IPS-15b (cell line): ENCODE data around the gene SYVN1.
A peak's percentile ranks its signal among the peaks of the same experiment; 100 is the strongest.

ENCODE experiments used
- H3K27me3 ChIP-seq: one replicate; pipeline ENCODE4 v1.6.1; 2013; ENCODE audit warnings: low read length; ENCODE audit not compliant: control insufficient read depth, insufficient read depth
- H3K36me3 ChIP-seq: one replicate; pipeline ENCODE4 v1.6.1; 2013; ENCODE audit warnings: low read length; ENCODE audit not compliant: control insufficient read depth, insufficient read depth
- H3K4me1 ChIP-seq: one replicate; pipeline ENCODE4 v1.6.1; 2013; ENCODE audit warnings: mild to moderate bottlenecking, low read length; ENCODE audit not compliant: control insufficient read depth, insufficient read depth
- H3K4me3 ChIP-seq: one replicate; pipeline ENCODE4 v1.5.1; 2013; ENCODE audit warnings: low read depth, low read length
- H3K9ac ChIP-seq: one replicate; pipeline ENCODE4 v1.6.1; 2013; ENCODE audit warnings: low read depth, mild to moderate bottlenecking, low read length
- H3K9me3 ChIP-seq: one replicate; pipeline ENCODE4 v1.6.1; 2013; ENCODE audit warnings: mild to moderate bottlenecking, low read length; ENCODE audit not compliant: control insufficient read depth, insufficient read depth

The SYVN1 gene

GRCh38 chr11:65103476-65103875 lies 30.8 kb downstream of the SYVN1 start:
- Histone ChIP-seq H3K9me3 (no peaks in the 10 kb centered on the region), H3K27me3 (no peaks in the 10 kb centered on the region), H3K9ac (no peak overlapping the region), H3K4me1 (no peaks in the 10 kb centered on the region), H3K4me3 (no peak overlapping the region), H3K36me3 (peaks cover 6% of the 10 kb centered on the region)

DNA sequence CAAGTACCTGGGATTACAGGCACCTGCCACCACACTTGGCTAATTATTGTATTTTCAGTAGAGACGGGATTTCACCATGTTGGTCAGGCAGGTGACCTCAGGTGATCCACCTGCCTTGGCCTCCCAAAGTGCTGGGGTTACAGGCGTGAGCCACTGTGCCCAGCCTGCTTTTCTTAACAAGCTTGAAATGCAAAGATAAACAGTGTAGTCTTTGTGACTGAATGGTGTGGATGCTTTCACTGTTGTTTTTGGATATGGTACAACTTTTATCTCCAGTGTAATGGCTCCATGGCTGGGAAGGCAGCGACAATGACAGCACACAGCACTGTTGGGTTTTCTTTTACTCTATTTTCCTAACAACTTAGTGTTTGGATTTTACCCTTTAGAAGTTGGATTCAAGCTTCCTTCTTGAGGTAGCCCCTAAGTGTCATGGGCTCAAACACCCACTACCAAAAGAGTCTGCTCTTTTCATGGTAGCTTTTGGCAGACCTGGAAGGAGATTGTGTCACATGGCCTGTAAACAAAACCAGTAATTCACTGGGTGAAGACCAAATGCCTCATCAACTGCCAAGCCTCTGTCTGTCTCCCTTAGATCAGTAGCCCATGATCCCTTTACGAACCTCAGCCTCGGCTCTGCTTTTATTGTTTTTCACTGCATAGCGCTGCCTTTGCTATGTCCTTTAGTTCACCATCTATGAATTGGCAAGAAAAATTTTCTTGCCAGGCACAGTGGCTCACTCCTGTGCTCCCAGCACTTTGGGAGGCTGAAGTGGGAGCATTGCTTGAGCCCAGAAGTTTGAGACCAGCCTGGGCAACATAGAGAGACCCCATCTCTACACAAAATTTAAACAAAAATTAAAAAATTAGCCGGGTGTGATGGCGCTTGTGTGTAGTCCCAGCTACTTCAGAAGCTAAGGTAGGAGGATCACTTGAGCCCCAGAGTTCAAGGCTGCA lies 31.9 kb downstream of the SYVN1 start:
- no peaks in the 10 kb centered on the region for H3K27me3 ChIP-seq
- no peak overlapping the region for H3K9ac ChIP-seq
- H3K4me1 ChIP-seq, result no peaks in the 10 kb centered on the region
- no peaks in the 10 kb centered on the region for H3K9me3 ChIP-seq
- H3K36me3 ChIP-seq, result peaks cover under 1% of the 10 kb centered on the region
- H3K4me3 ChIP-seq, result no peak overlapping the region

DNA sequence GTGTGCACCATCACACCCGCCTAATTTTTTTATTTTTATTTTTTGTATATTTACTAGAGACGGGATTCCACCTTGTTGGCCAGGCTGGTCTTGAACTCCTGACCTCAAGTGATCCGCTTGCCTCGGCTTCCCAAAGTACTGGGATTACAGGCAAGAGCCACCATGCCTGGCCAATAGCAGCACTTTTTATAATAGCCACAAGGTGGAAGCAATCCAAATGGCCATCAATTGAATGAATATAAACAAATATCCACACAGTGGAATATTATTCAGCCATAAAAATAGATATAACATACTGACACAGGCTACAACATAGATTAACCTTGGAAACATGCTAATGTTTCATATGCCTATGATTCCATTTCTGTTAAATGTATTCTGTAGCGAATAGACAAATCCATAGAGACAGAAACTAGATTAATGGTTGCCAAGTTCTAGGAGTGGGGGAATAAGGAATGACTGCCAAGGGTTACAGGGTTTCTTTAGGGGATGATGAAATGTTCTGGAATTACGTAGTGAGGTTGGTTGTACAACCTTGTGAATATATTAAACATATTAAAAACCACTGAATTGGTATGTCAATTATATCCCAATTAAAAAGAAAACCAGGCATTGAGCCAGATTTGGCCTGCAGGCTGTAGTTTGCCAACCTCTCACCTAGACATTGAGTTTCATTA lies 33.5 kb downstream of the SYVN1 start:
- Histone ChIP-seq H3K27me3 (no peaks in the 10 kb centered on the region), H3K36me3 (no peaks in the 10 kb centered on the region), H3K9ac (no peak overlapping the region), H3K4me3 (no peak overlapping the region), H3K9me3 (no peaks in the 10 kb centered on the region), H3K4me1 (peaks cover 3% of the 10 kb centered on the region)

DNA sequence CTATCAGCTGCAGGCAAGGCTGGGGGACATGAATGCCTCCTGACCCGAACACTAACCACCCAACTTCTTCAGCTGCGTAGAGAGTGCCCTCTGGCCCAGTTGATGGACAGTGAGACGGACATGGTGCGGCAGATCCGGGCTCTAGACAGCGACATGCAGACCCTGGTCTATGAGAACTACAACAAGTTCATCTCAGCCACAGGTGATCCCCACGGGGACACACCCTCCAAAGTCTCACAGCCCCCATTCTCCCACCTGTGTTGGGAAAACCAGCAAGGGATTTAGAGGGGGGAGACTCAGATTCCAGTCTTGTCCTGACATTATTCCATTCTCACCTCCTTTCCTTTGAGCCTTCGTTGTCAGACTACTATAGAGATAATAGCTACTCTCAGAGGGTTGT lies 37.4 kb downstream of the SYVN1 start:
- peaks cover 3% of the 10 kb centered on the region for H3K4me1 ChIP-seq
- no peaks in the 10 kb centered on the region for H3K36me3 ChIP-seq
- no peaks in the 10 kb centered on the region for H3K9me3 ChIP-seq
- H3K27me3 ChIP-seq, result no peaks in the 10 kb centered on the region
- H3K9ac ChIP-seq, result no peak overlapping the region
- peak overlapping the region; percentile 82 for H3K4me3 ChIP-seq

- H3K9me3 ChIP-seq, result no peaks in the 10 kb centered on the region
- peaks cover 3% of the 10 kb centered on the region for H3K4me1 ChIP-seq
- no peaks in the 10 kb centered on the region for H3K27me3 ChIP-seq
- peak within 1 kb of the TSS; percentile 76 for H3K9ac ChIP-seq
- peak within 1 kb of the TSS; percentile 82 for H3K4me3 ChIP-seq
- H3K36me3 ChIP-seq, result no peaks in the 10 kb centered on the region
Observed at GRCh38 chr11:65095974-65096806, 38.1 kb downstream of the SYVN1 start, which contains the start of gene VPS51. TSS of gene VPS51 (plus strand) at chr11:65096214. CDS start at chr11:65096251, 37 bp downstream.

DNA sequence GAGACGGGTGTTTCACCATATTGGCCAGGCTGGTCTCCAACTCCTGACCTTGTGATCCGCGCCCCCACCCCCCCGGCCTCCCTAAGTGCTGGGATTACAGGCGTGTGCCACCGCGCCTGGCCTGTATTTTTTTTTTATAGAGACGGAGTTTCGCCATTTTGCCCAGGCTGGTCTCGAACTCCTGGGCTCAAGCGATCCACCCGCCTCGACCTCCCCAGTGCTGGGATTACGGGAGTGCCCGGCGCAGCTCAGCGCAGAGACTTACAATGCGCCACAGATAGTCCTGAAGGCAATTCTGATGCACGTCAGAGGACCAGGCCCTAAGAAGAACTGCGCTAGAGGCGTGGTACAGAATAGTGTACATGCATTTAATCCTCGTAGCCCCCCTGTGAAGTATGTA lies 38.9 kb downstream of the SYVN1 start:
- H3K9me3 ChIP-seq, result no peaks in the 10 kb centered on the region
- H3K4me3 ChIP-seq, result peak overlapping the region; percentile 43
- H3K36me3 ChIP-seq, result no peaks in the 10 kb centered on the region
- no peaks in the 10 kb centered on the region for H3K27me3 ChIP-seq
- H3K4me1 ChIP-seq, result peaks cover 3% of the 10 kb centered on the region
- H3K9ac ChIP-seq, result peak overlapping the region; percentile 76

GRCh38 chr11:65090628-65091027 lies 43.7 kb downstream of the SYVN1 start:
- Histone ChIP-seq H3K4me1 (no peaks in the 10 kb centered on the region), H3K9ac (no peak overlapping the region), H3K9me3 (no peaks in the 10 kb centered on the region), H3K36me3 (peaks cover 19% of the 10 kb centered on the region), H3K27me3 (no peaks in the 10 kb centered on the region), H3K4me3 (no peak overlapping the region)

- Histone ChIP-seq H3K27me3 (no peaks in the 10 kb centered on the region), H3K4me3 (no peak overlapping the region), H3K9ac (no peak overlapping the region), H3K36me3 (peaks cover 19% of the 10 kb centered on the region), H3K4me1 (no peaks in the 10 kb centered on the region), H3K9me3 (no peaks in the 10 kb centered on the region)
Observed at GRCh38 chr11:65089621-65090020, 44.7 kb downstream of the SYVN1 start.

DNA sequence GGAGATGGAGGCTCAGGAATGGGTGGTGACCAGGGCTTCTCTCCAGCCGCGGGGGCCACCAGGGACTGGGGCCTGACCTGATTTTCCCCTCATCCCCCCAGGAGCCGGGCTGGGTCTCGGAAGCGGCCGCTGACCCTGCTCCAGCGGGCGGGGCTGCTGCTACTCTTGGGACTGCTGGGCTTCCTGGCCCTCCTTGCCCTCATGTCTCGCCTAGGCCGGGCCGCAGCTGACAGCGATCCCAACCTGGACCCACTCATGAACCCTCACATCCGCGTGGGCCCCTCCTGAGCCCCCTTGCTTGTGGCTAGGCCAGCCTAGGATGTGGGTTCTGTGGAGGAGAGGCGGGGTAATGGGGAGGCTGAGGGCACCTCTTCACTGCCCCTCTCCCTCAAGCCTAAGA lies 46.5 kb downstream of the SYVN1 start:
- Histone ChIP-seq H3K27me3 (no peaks in the 10 kb centered on the region), H3K9me3 (no peaks in the 10 kb centered on the region), H3K36me3 (peaks cover 19% of the 10 kb centered on the region), H3K9ac (no peak overlapping the region), H3K4me3 (no peak overlapping the region), H3K4me1 (peaks cover 3% of the 10 kb centered on the region)

- no peak overlapping the region for H3K4me3 ChIP-seq
- peaks cover 20% of the 10 kb centered on the region for H3K36me3 ChIP-seq
- no peaks in the 10 kb centered on the region for H3K9me3 ChIP-seq
- no peaks in the 10 kb centered on the region for H3K27me3 ChIP-seq
- peaks cover 5% of the 10 kb centered on the region for H3K4me1 ChIP-seq
- H3K9ac ChIP-seq, result no peak overlapping the region
Observed at GRCh38 chr11:65087216-65087615, 47.1 kb downstream of the SYVN1 start.

GRCh38 chr11:65086809-65087208 lies 47.5 kb downstream of the SYVN1 start:
- H3K4me3 ChIP-seq, result no peak overlapping the region
- H3K36me3 ChIP-seq, result peaks cover 24% of the 10 kb centered on the region
- H3K4me1 ChIP-seq, result peaks cover 5% of the 10 kb centered on the region
- H3K9me3 ChIP-seq, result no peaks in the 10 kb centered on the region
- no peak overlapping the region for H3K9ac ChIP-seq
- H3K27me3 ChIP-seq, result no peaks in the 10 kb centered on the region
